Measurements from ENCODE around the gene CRELD2.

DNA sequence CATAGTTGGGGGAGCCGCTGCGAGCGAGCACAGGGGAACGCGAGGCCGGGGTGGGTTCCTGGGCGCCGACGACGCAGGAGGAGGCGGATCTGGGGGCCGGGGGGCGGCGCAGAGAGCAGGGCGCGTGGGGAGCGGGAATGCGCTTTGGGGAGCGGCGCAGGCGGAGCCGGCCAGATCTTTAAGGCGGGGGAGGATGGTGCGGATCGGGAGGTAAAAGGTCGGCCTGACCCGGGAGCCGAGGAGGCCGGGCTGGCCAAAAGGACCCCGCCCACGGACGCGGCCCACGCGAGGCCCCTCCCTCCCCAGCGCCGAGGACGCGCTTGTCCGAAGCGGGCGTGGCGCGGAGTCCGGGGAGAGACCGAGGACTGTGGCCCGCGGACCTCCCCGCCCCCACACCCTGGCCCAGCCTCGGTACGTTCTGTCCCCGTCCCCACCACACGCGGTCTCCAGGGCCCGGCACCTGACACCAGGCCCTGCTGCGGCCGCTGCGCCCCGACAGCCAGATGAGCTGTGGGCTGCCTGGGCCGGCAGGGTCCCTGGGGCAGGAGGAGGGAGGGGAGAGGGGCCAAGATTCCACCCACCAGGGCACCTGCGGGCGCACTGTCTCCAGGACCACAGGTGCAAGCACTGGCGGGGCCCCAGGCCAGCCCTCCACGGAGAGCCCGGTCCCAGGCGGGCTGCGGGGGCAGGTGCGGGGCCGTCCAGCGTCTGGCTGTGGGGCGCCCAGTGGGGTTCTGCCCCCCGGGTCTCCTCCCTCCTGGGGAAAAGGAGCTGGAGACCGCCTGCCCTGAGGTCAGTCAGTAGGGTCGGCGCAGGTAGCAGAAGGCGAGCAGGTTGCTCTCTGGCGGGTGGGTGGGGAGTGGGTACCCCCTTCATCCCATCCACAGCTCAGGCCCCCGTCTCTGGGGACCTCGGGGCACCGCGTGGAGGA lies 53.1 kb downstream of the CRELD2 start:
- no peak for TF ChIP-seq EZH2 (IDR thresholded peaks at IDR 0.05; ENCODE audit: borderline replicate concordance, low read depth, low read length, severe bottlenecking)
- no peak for TF ChIP-seq CTCF (IDR thresholded peaks at IDR 0.05; ENCODE audit: borderline replicate concordance, extremely low read depth, low read length, poor library complexity, severe bottlenecking)
